C4-2B (cell line): ENCODE measurements around the gene CCT8L2.
"Not testable (repeated sequence)": the region's sequence is repeated elsewhere in the genome, so short reads cannot be mapped to it uniquely, and the experiment has no call there.

Experiments used
- ZFX ChIP-seq: fragments of 450-650 bp; IDR thresholded peaks from 2 replicates; pipeline ENCODE4 v1.6.1; 2017
- TF ChIP-seq, protein P1 (sequence below): fragments of 450-650 bp; conservative IDR thresholded peaks from 2 replicates; pipeline ENCODE4 v1.5.1; 2017; ENCODE audit warnings: mild to moderate bottlenecking

DNA sequence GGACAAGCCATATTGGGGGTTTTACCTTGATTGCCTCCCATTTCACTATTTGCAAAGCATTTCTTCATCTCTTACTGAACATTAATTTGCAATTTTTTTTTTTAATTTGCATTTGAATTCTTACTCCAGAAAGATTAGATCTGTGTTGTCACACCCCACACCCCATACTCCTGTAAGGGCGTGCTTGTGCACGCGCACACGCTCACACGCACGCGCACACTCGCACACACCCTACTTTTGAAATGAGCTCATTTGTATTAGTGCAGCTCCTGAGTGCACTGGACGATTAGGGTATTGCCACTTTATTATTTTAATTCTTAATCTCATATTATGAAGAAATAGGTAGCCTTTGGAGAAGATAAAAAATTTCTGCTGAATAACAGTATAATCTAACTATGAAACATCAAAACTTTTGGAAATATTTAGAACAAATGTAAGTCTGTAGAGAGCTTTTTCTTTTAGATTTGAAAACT lies 11.2 kb upstream of the CCT8L2 start:
- TF ChIP-seq, protein P1, sequence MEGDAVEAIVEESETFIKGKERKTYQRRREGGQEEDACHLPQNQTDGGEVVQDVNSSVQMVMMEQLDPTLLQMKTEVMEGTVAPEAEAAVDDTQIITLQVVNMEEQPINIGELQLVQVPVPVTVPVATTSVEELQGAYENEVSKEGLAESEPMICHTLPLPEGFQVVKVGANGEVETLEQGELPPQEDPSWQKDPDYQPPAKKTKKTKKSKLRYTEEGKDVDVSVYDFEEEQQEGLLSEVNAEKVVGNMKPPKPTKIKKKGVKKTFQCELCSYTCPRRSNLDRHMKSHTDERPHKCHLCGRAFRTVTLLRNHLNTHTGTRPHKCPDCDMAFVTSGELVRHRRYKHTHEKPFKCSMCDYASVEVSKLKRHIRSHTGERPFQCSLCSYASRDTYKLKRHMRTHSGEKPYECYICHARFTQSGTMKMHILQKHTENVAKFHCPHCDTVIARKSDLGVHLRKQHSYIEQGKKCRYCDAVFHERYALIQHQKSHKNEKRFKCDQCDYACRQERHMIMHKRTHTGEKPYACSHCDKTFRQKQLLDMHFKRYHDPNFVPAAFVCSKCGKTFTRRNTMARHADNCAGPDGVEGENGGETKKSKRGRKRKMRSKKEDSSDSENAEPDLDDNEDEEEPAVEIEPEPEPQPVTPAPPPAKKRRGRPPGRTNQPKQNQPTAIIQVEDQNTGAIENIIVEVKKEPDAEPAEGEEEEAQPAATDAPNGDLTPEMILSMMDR: not testable (repeated sequence)
- not testable (repeated sequence) for TF ChIP-seq ZFX
